B cell (primary cell): Measurements from ENCODE around the gene BNIP2. TPM values are rescaled to one million over a fixed set of nuclear protein-coding genes. Genes with fewer than 3 reads are reported as not detected.

Source experiments
- ATAC-seq: fragments of 200-7000 bp; cut with Tn5 transposase; one replicate; pipeline ENCODE4 v1.10.0; 2021; ENCODE audit warnings: low read depth, mild to moderate bottlenecking, moderate number of reproducible peaks, moderate library complexity
- CTCF ChIA-PET: fragments of 350-600 bp; sonication (Branson Sonifier 250); formaldehyde crosslinking; loops from one replicate; lab custom pipeline; 2021; ENCODE audit warnings: antibody characterized with exemption, inconsistent platforms; lab: Charles Lee
- POLR2A ChIA-PET: fragments of 350-600 bp; sonication (Branson Sonifier 250); formaldehyde crosslinking; loops from one replicate; lab custom pipeline; 2021; ENCODE audit warnings: antibody characterized with exemption; lab: Charles Lee
- DNase-seq: peaks from one replicate; pipeline ENCODE4 v3.0.0; 2013
- H2AFZ ChIP-seq: 2 replicates; pipeline ENCODE4 v1.6.1; 2012; ENCODE audit warnings: mild to moderate bottlenecking, low read depth, low read length; ENCODE audit not compliant: insufficient read depth, poor library complexity, severe bottlenecking
- H3K27ac ChIP-seq, 2 donors: 1 replicate in 1 of 2; 2 replicates in 1 of 2; pipeline ENCODE4 v1.5.1; 2012 to 2013; ENCODE audit warnings: low read length in 2 of 2, mild to moderate bottlenecking in 2 of 2, moderate library complexity in 1 of 2
- H3K27me3 ChIP-seq, 4 experiments: fragments of 200-600 bp in 1 of 4; sonication (generic) in 1 of 4; replicated peaks in 1 of 4; 1 replicate in 2 of 4; 2 replicates in 2 of 4; pipeline versions ENCODE4 v1.6.1 to v1.7.0; 2013 to 2016; ENCODE audit warnings: low read length in 3 of 4, mild to moderate bottlenecking in 2 of 4, mixed read lengths in 1 of 4, moderate library complexity in 1 of 4; ENCODE audit not compliant: insufficient read depth in 4 of 4, control insufficient read depth in 3 of 4; ENCODE audit errors: control extremely low read depth in 1 of 4
- H3K36me3 ChIP-seq, 2 experiments: replicated peaks in 1 of 2; 1 replicate in 1 of 2; 2 replicates in 1 of 2; pipeline versions ENCODE4 v1.6.1 to v1.7.1; 2013; ENCODE audit warnings: low read length in 1 of 2; ENCODE audit not compliant: insufficient read depth in 2 of 2, control insufficient read depth in 1 of 2; ENCODE audit errors: control extremely low read depth in 1 of 2, extremely low read depth in 1 of 2
- H3K4me1 ChIP-seq, 2 donors: fragments of 200-600 bp in 1 of 2; sonication (generic) in 1 of 2; 1 replicate in 1 of 2; 2 replicates in 1 of 2; pipeline versions ENCODE4 v1.5.1 to v1.6.1; 2013 to 2017; ENCODE audit warnings: low read length in 2 of 2; ENCODE audit not compliant: control insufficient read depth in 2 of 2, insufficient read depth in 2 of 2
- H3K4me2 ChIP-seq: replicated peaks from 2 replicates; pipeline ENCODE3; 2012; ENCODE audit warnings: mild to moderate bottlenecking, low read depth, low read length; ENCODE audit not compliant: poor library complexity, severe bottlenecking
- H3K4me3 ChIP-seq, 5 experiments: fragments of 200-600 bp in 1 of 5; sonication (generic) in 1 of 5; 1 replicate in 3 of 5; 2 replicates in 2 of 5; pipeline versions ENCODE4 v1.5.1 to v1.7.0; 2011 to 2016; ENCODE audit warnings: low read length in 4 of 5, mild to moderate bottlenecking in 4 of 5, low read depth in 2 of 5, control low read depth in 1 of 5, moderate library complexity in 1 of 5; ENCODE audit not compliant: insufficient read depth in 1 of 5; ENCODE audit errors: control extremely low read depth in 1 of 5, extremely low read depth in 1 of 5
- H3K79me2 ChIP-seq: fragments of 200-600 bp; sonication (generic); one replicate; pipeline ENCODE4 v1.6.0; 2016; ENCODE audit warnings: low read length; ENCODE audit not compliant: control insufficient read depth, insufficient read depth
- H3K9ac ChIP-seq: fragments of 200-600 bp; sonication (generic); 2 replicates; pipeline ENCODE4 v1.6.1; 2017; ENCODE audit warnings: mild to moderate bottlenecking, low read length, moderate library complexity
- H3K9me3 ChIP-seq, 3 donors: one replicate each; pipeline versions ENCODE4 v1.6.1 to v1.7.1; 2013; ENCODE audit warnings: low read length in 2 of 3; ENCODE audit not compliant: control insufficient read depth in 2 of 3, insufficient read depth in 1 of 3; ENCODE audit errors: control extremely low read depth in 1 of 3
- H4K20me1 ChIP-seq: 2 replicates; pipeline ENCODE4 v1.6.0; 2012; ENCODE audit warnings: mild to moderate bottlenecking, low read length; ENCODE audit not compliant: insufficient read depth, control insufficient read depth, poor library complexity, severe bottlenecking
- H3K27ac Mint-ChIP-seq: one replicate; pipeline ENCODE4 v1.8.0; 2021; ENCODE audit warnings: mixed read lengths
- H3K27me3 Mint-ChIP-seq: one replicate; pipeline ENCODE4 v1.8.0; 2021; ENCODE audit warnings: mixed read lengths
- H3K4me1 Mint-ChIP-seq: one replicate; pipeline ENCODE4 v1.8.0; 2021; ENCODE audit warnings: mixed read lengths
- H3K4me3 Mint-ChIP-seq: one replicate; pipeline ENCODE4 v1.8.0; 2021; ENCODE audit warnings: mixed read lengths
- H3K9me3 Mint-ChIP-seq: one replicate; pipeline ENCODE4 v1.8.0; 2022; ENCODE audit warnings: mixed read lengths; ENCODE audit not compliant: insufficient read depth
- CTCF ChIP-seq: fragments of 200-600 bp; IDR thresholded peaks from one replicate; pipeline ENCODE4 v1.8.0; 2022; ENCODE audit warnings: antibody characterized with exemption, mild to moderate bottlenecking
- EZH2 ChIP-seq: IDR thresholded peaks from 2 replicates; pipeline ENCODE4 v1.6.1; 2012; ENCODE audit warnings: borderline replicate concordance, low read depth, mild to moderate bottlenecking, moderate library complexity, low read length; ENCODE audit not compliant: insufficient read depth, poor library complexity, severe bottlenecking
- WGBS: methylation state at CpG from one replicate; pipeline ENCODE4 v1.1.5; 2013; ENCODE audit warnings: missing lambda C conversion rate; ENCODE audit not compliant: insufficient coverage; 5-methylcytosine and 5-hydroxymethylcytosine counted together
- intact Hi-C: fragments of 100-400 bp; cut with micrococcal nuclease; formaldehyde crosslinking; loops from one replicate; pipeline ENCODE4 v1.10.0; 2022
- polyA plus RNA-seq: library from polyadenylated mRNA; depleted of rRNA; stranded (reverse); fragments of >200 nt; gene quantifications from 2 replicates; pipeline ENCODE4 v1.2.3, GENCODE V29; 2012
- total RNA-seq, 2 donors: library from RNA; stranded (reverse); fragments of 120-200 nt in 1 of 2; gene quantifications; 1 replicate in 1 of 2; 2 replicates in 1 of 2; pipeline versions ENCODE4 v1.2.3 to v1.2.4, GENCODE V29; 2013 to 2022

BNIP2 gene
- total and polyA plus RNA-seq, 2 donors (not counting 1 experiment from before 2014, with no cell fraction given), result 21.3 to 91.2 TPM

- Histone ChIP-seq H3K79me2 (no peaks in the 10 kb centered on the region), H4K20me1 (no peaks in the 10 kb centered on the region), H3K4me2 (no peak overlapping the region), H3K36me3 (no peaks in the 10 kb centered on the region), H3K4me1 (no peaks in the 10 kb centered on the region), H3K27ac (no peak overlapping the region), H3K9me3 (peaks cover 0 to 4% (median under 1%) of the 10 kb centered on the region in 3 donors), H3K4me3 (no peak overlapping the region), H3K27me3 (peaks cover 0 to 8% (median 0%) of the 10 kb centered on the region in 4 experiments), H3K9ac (no peak overlapping the region), H2AFZ (no peak overlapping the region)
- H3K4me1 Mint-ChIP-seq, result no peaks in the 10 kb centered on the region
- no peak overlapping the region for H3K27ac Mint-ChIP-seq
- peaks cover under 1% of the 10 kb centered on the region for H3K9me3 Mint-ChIP-seq
- ChIA-PET CTCF (no interaction called here), POLR2A (no interaction called here)
- peaks cover 23% of the 10 kb centered on the region for H3K27me3 Mint-ChIP-seq
- intact Hi-C loops, result no loop called here
- DNase-seq (no peak), ATAC-seq (no peak)
- no peak for TF ChIP-seq CTCF
- TF ChIP-seq EZH2, result no peak
- no peak overlapping the region for H3K4me3 Mint-ChIP-seq
- WGBS, result 96% methylated on average over 5 of the region's 7 CpGs
These were observed 49.6 kb upstream of the BNIP2 start for GRCh38 chr15:59738676-59739075.

- no peaks in the 10 kb centered on the region for H3K79me2 ChIP-seq
- TF ChIP-seq CTCF (no peak), EZH2 (no peak)
- Mint-ChIP-seq H3K4me1 (no peaks in the 10 kb centered on the region), H3K27ac (no peak overlapping the region), H3K27me3 (peaks cover 24% of the 10 kb centered on the region), H3K4me3 (no peak overlapping the region), H3K9me3 (no peaks in the 10 kb centered on the region)
- ATAC-seq (no peak), DNase-seq (no peak)
- H3K4me2 ChIP-seq, result no peak overlapping the region
- H3K27me3 ChIP-seq, result peaks cover 0 to 3% (median 0%) of the 10 kb centered on the region in 4 experiments
- no peaks in the 10 kb centered on the region for H3K4me1 ChIP-seq
- H3K36me3 ChIP-seq, result no peaks in the 10 kb centered on the region
- no peak overlapping the region for H3K9ac ChIP-seq
- H3K4me3 ChIP-seq, result no peak overlapping the region
- H2AFZ ChIP-seq, result no peak overlapping the region
- ChIA-PET POLR2A (no interaction called here), CTCF (interaction anchor here (1.2 kb wide), 1 partner anchor 11 kb away, joined by 5 read pairs; no protein-coding TSS in a partner anchor)
- H3K27ac ChIP-seq, result no peak overlapping the region
- no peaks in the 10 kb centered on the region for H4K20me1 ChIP-seq
- no peaks in the 10 kb centered on the region for H3K9me3 ChIP-seq
- 98% methylated on average over 5 of the region's 7 CpGs for WGBS
- intact Hi-C loops, result no loop called here
These were observed 47.1 kb upstream of the BNIP2 start for GRCh38 chr15:59736181-59736580.
